ENCODE measurements around the gene DNER. TPM values are rescaled to one million over a fixed set of nuclear protein-coding genes. Genes with fewer than 3 reads are reported as not detected.
"Not testable (repeated sequence)": the region's sequence is repeated elsewhere in the genome, so short reads cannot be mapped to it uniquely, and the experiment has no call there.

Gene DNER
- total RNA-seq, 1 experiment from 2014 or later = 3.7 TPM

DNA sequence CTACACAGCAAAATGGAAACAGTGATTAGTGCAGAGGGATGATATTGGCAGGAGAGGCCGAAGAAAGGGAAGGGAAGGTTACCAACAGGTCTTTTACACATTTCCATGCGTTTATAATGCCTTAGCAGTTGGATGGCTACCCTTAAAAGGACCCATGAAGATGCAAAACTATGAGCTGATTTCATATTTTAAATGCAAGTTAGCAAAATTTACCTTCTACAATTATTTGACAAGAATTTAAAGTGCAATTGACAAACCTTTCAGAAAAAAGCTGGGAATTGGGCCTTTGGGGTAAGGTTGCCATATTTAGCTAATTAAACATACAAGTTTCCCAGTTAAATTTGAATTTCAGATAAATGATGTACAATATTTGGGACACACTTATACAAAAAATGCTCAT, 13.3 kb downstream of the DNER start (continued):
- TF ChIP-seq, protein P1, sequence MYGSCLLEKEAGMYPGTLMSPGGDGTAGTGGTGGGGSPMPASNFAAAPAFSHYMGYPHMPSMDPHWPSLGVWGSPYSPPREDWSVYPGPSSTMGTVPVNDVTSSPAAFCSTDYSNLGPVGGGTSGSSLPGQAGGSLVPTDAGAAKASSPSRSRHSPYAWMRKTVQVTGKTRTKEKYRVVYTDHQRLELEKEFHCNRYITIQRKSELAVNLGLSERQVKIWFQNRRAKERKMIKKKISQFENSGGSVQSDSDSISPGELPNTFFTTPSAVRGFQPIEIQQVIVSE (CRISPR knock-in tag; IDR thresholded peaks at IDR 0.05; ENCODE audit: borderline replicate concordance) = no peak
- no peak for TF ChIP-seq PREB (CRISPR knock-in tag; IDR thresholded peaks at IDR 0.05; ENCODE audit: borderline replicate concordance)
- TF ChIP-seq, protein P2, sequence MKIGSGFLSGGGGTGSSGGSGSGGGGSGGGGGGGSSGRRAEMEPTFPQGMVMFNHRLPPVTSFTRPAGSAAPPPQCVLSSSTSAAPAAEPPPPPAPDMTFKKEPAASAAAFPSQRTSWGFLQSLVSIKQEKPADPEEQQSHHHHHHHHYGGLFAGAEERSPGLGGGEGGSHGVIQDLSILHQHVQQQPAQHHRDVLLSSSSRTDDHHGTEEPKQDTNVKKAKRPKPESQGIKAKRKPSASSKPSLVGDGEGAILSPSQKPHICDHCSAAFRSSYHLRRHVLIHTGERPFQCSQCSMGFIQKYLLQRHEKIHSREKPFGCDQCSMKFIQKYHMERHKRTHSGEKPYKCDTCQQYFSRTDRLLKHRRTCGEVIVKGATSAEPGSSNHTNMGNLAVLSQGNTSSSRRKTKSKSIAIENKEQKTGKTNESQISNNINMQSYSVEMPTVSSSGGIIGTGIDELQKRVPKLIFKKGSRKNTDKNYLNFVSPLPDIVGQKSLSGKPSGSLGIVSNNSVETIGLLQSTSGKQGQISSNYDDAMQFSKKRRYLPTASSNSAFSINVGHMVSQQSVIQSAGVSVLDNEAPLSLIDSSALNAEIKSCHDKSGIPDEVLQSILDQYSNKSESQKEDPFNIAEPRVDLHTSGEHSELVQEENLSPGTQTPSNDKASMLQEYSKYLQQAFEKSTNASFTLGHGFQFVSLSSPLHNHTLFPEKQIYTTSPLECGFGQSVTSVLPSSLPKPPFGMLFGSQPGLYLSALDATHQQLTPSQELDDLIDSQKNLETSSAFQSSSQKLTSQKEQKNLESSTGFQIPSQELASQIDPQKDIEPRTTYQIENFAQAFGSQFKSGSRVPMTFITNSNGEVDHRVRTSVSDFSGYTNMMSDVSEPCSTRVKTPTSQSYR (CRISPR knock-in tag; IDR thresholded peaks at IDR 0.05) = no peak

- Mint-ChIP-seq H3K9me3 (peaks cover 41% of the 10 kb centered on the region), H3K36me3 (peaks cover 18% of the 10 kb centered on the region), H3K27ac (no peak overlapping the region), H3K27me3 (ENCODE audit: low read depth) (no peaks in the 10 kb centered on the region), H3K4me1 (peaks cover 16% of the 10 kb centered on the region), H3K4me3 (no peak overlapping the region)
- ChIA-PET CTCF (interaction anchor here (1.1 kb wide), 1 partner anchor 19 kb away, joined by 3 read pairs; the partner anchor contains the start of gene DNER), POLR2A (no interaction called here)
- ATAC-seq (no peak), DNase-seq (ENCODE audit: low spot score) (no peak)
- TF ChIP-seq, protein P2 (CRISPR knock-in tag; IDR thresholded peaks at IDR 0.05) = no peak
- no peak for TF ChIP-seq GABPB1 (CRISPR knock-in tag; IDR thresholded peaks at IDR 0.05)
- TF ChIP-seq, protein P3, sequence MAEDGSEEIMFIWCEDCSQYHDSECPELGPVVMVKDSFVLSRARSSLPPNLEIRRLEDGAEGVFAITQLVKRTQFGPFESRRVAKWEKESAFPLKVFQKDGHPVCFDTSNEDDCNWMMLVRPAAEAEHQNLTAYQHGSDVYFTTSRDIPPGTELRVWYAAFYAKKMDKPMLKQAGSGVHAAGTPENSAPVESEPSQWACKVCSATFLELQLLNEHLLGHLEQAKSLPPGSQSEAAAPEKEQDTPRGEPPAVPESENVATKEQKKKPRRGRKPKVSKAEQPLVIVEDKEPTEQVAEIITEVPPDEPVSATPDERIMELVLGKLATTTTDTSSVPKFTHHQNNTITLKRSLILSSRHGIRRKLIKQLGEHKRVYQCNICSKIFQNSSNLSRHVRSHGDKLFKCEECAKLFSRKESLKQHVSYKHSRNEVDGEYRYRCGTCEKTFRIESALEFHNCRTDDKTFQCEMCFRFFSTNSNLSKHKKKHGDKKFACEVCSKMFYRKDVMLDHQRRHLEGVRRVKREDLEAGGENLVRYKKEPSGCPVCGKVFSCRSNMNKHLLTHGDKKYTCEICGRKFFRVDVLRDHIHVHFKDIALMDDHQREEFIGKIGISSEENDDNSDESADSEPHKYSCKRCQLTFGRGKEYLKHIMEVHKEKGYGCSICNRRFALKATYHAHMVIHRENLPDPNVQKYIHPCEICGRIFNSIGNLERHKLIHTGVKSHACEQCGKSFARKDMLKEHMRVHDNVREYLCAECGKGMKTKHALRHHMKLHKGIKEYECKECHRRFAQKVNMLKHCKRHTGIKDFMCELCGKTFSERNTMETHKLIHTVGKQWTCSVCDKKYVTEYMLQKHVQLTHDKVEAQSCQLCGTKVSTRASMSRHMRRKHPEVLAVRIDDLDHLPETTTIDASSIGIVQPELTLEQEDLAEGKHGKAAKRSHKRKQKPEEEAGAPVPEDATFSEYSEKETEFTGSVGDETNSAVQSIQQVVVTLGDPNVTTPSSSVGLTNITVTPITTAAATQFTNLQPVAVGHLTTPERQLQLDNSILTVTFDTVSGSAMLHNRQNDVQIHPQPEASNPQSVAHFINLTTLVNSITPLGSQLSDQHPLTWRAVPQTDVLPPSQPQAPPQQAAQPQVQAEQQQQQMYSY (CRISPR knock-in tag; IDR thresholded peaks at IDR 0.05) = no peak
- no peak for TF ChIP-seq NFYB (CRISPR knock-in tag; conservative IDR thresholded peaks at IDR 0.05; ENCODE audit: low read depth)
- no peak for TF ChIP-seq ZSCAN18 (CRISPR knock-in tag; IDR thresholded peaks at IDR 0.05)
- TF ChIP-seq, protein P4, sequence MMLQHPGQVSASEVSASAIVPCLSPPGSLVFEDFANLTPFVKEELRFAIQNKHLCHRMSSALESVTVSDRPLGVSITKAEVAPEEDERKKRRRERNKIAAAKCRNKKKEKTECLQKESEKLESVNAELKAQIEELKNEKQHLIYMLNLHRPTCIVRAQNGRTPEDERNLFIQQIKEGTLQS (CRISPR knock-in tag; conservative IDR thresholded peaks at IDR 0.05) = no peak
- TF ChIP-seq EMX1 (CRISPR knock-in tag; IDR thresholded peaks at IDR 0.05) = no peak
- TF ChIP-seq RORB (CRISPR knock-in tag; IDR thresholded peaks at IDR 0.05) = no peak
- TF ChIP-seq, protein P5, sequence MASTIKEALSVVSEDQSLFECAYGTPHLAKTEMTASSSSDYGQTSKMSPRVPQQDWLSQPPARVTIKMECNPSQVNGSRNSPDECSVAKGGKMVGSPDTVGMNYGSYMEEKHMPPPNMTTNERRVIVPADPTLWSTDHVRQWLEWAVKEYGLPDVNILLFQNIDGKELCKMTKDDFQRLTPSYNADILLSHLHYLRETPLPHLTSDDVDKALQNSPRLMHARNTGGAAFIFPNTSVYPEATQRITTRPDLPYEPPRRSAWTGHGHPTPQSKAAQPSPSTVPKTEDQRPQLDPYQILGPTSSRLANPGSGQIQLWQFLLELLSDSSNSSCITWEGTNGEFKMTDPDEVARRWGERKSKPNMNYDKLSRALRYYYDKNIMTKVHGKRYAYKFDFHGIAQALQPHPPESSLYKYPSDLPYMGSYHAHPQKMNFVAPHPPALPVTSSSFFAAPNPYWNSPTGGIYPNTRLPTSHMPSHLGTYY (CRISPR knock-in tag; IDR thresholded peaks at IDR 0.05) = no peak
- TF ChIP-seq ZNF232 (CRISPR knock-in tag; IDR thresholded peaks at IDR 0.05) = no peak
- no peak for TF ChIP-seq PRRX2 (CRISPR knock-in tag; IDR thresholded peaks at IDR 0.05)
- no peak for TF ChIP-seq SMAD3 (CRISPR knock-in tag; IDR thresholded peaks at IDR 0.05; ENCODE audit: borderline replicate concordance)
- no peak for TF ChIP-seq KAT7 (CRISPR knock-in tag; IDR thresholded peaks at IDR 0.05; ENCODE audit: borderline replicate concordance)
Observed at GRCh38 chr2:229695961-229696360, 18.4 kb downstream of the DNER start.

DNA sequence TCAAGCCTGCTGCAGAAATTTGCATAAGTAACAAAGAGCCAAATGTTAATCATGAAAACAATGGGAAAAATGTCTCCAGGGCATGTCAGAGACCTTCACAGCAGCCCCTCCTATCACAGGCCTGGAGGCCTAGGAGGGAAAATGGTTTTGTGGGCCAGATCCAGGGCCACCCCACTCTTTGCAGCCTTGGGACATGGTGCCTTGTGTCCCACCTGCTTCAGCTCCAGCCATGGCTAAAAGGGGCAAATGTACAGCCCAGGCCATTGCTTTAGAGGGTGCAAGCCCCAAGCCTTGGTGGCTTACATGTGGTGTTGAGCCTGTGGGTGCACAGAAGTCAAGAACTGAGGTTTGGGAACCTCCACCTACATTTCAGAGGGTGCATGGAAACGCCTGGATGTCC, 20.5 kb downstream of the DNER start:
- ATAC-seq = not testable (repeated sequence)

More for the DNA sequence above, 20.5 kb downstream of the DNER start:
- Mint-ChIP-seq H3K9me3 (peaks cover 53% of the 10 kb centered on the region), H3K36me3 (peaks cover 18% of the 10 kb centered on the region), H3K4me1 (peaks cover 12% of the 10 kb centered on the region)
- DNase-seq (ENCODE audit: low spot score); H3K4me3 Mint-ChIP-seq; H3K27ac Mint-ChIP-seq; POLR2A ChIA-PET; H3K27me3 Mint-ChIP-seq (ENCODE audit: low read depth); CTCF ChIA-PET: not testable (repeated sequence)

All from WTC11 (cell line).